Gastroesophageal sphincter (tissue), 3 donors: Measurements from ENCODE around the gene OPCML.

ENCODE experiments used
- CTCF ChIP-seq, 4 experiments: fragments of 200-600 bp in 2 of 4; fragments of 450-650 bp in 2 of 4; sonication (generic) in 1 of 4; IDR thresholded peaks; one replicate each; pipeline ENCODE4 v1.5.1; 2017 to 2019; ENCODE audit warnings: antibody characterized with exemption in 4 of 4, mild to moderate bottlenecking in 2 of 4, moderate library complexity in 2 of 4
- POLR2AphosphoS5 ChIP-seq: sonication (generic); formaldehyde crosslinking; IDR thresholded peaks from one replicate; pipeline ENCODE4 v1.6.1; 2017; ENCODE audit warnings: antibody characterized with exemption

GRCh38 chr11:133516845-133517244, 15.5 kb downstream of the OPCML start:
- TF ChIP-seq POLR2AphosphoS5 (no peak), CTCF (IDR thresholded peaks at IDR 0.05) (no peak)
